ENCODE measurements around the gene FUOM. TPM values are rescaled to one million over a fixed set of nuclear protein-coding genes. Genes with fewer than 3 reads are reported as not detected.

Gene FUOM
- total RNA-seq, 1 experiment from 2014 or later: 31.3 TPM

- TF ChIP-seq, protein P1, sequence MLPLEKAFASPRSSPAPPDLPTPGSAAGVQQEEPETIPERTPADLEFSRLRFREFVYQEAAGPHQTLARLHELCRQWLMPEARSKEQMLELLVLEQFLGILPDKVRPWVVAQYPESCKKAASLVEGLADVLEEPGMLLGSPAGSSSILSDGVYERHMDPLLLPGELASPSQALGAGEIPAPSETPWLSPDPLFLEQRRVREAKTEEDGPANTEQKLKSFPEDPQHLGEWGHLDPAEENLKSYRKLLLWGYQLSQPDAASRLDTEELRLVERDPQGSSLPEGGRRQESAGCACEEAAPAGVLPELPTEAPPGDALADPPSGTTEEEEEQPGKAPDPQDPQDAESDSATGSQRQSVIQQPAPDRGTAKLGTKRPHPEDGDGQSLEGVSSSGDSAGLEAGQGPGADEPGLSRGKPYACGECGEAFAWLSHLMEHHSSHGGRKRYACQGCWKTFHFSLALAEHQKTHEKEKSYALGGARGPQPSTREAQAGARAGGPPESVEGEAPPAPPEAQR (CRISPR knock-in tag; IDR thresholded peaks at IDR 0.05): no peak
Observed at GRCh38 chr10:133399123-133399601, 41.3 kb upstream of the FUOM start (continued).

GRCh38 chr10:133397938-133398337 lies 40.1 kb upstream of the FUOM start:
- Mint-ChIP-seq H3K27ac (peak overlapping the region; percentile 38), H3K27me3 (ENCODE audit: low read depth) (no peaks in the 10 kb centered on the region), H3K4me3 (no peak overlapping the region), H3K36me3 (peaks cover 57% of the 10 kb centered on the region), H3K4me1 (peaks cover 11% of the 10 kb centered on the region), H3K9me3 (no peaks in the 10 kb centered on the region)
- no peak for DNase-seq (ENCODE audit: low spot score)
- ChIA-PET CTCF (no interaction called here), POLR2A (no interaction called here)
- no peak for TF ChIP-seq ZNF396 (CRISPR knock-in tag; IDR thresholded peaks at IDR 0.05; ENCODE audit: borderline replicate concordance)
- TF ChIP-seq, protein P2, sequence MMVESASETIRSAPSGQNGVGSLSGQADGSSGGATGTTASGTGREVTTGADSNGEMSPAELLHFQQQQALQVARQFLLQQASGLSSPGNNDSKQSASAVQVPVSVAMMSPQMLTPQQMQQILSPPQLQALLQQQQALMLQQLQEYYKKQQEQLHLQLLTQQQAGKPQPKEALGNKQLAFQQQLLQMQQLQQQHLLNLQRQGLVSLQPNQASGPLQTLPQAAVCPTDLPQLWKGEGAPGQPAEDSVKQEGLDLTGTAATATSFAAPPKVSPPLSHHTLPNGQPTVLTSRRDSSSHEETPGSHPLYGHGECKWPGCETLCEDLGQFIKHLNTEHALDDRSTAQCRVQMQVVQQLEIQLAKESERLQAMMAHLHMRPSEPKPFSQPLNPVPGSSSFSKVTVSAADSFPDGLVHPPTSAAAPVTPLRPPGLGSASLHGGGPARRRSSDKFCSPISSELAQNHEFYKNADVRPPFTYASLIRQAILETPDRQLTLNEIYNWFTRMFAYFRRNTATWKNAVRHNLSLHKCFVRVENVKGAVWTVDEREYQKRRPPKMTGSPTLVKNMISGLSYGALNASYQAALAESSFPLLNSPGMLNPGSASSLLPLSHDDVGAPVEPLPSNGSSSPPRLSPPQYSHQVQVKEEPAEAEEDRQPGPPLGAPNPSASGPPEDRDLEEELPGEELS (CRISPR knock-in tag; IDR thresholded peaks at IDR 0.05): no peak
- no peak for TF ChIP-seq ZBTB21 (CRISPR knock-in tag; IDR thresholded peaks at IDR 0.05; ENCODE audit: borderline replicate concordance)
- TF ChIP-seq, protein P3, sequence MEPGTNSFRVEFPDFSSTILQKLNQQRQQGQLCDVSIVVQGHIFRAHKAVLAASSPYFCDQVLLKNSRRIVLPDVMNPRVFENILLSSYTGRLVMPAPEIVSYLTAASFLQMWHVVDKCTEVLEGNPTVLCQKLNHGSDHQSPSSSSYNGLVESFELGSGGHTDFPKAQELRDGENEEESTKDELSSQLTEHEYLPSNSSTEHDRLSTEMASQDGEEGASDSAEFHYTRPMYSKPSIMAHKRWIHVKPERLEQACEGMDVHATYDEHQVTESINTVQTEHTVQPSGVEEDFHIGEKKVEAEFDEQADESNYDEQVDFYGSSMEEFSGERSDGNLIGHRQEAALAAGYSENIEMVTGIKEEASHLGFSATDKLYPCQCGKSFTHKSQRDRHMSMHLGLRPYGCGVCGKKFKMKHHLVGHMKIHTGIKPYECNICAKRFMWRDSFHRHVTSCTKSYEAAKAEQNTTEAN (CRISPR knock-in tag; IDR thresholded peaks at IDR 0.05): no peak
- no peak for ATAC-seq

DNA sequence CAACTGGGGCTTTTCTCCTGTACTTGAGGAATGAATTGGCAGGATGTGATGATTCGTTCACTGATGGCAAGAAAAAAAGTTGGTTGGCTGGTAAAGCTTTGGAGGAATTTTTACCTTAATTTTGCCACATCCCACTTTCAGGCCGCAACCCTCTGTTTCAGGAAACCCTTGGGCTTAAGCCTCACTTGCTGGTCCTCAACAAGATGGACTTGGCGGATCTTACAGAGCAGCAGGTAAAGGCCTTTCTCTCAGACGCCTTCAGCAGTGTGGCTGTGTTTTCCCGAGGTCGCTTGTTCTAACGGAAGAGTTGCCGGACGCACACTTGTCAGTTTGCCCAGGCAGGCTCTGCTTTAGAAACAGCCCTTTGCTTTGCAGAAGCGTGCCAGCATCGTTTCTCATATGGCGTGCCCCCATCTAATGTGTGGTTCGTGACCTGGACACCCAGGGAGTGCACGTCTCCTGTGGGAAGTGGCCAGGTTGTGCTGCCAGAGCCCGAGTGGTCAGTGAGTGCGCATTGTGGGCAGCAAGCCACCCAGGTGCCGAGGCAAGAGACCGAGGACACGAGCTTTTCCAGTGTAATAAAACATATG lies 38.3 kb upstream of the FUOM start:
- Mint-ChIP-seq H3K4me1 (peaks cover 11% of the 10 kb centered on the region), H3K27me3 (ENCODE audit: low read depth) (no peaks in the 10 kb centered on the region), H3K36me3 (peaks cover 44% of the 10 kb centered on the region), H3K9me3 (no peaks in the 10 kb centered on the region), H3K4me3 (peak overlapping the region; percentile 96; the same call in 1 of the 2 replicates), H3K27ac (peak overlapping the region; percentile 68; the same call in 1 of the 2 replicates)
- ChIA-PET CTCF (no interaction called here), POLR2A (interaction anchor here (0.6 kb wide), 1 partner anchor 48 kb away, joined by 5 read pairs; no protein-coding TSS in a partner anchor)
- DNase-seq (ENCODE audit: low spot score) (no peak), ATAC-seq (no peak)
- TF ChIP-seq ZMAT4 (CRISPR knock-in tag; IDR thresholded peaks at IDR 0.05): no peak
- TF ChIP-seq ZNF416 (CRISPR knock-in tag; IDR thresholded peaks at IDR 0.05): no peak
- TF ChIP-seq SMAD3 (CRISPR knock-in tag; IDR thresholded peaks at IDR 0.05; ENCODE audit: borderline replicate concordance): no peak
- no peak for TF ChIP-seq MYBL2 (CRISPR knock-in tag; IDR thresholded peaks at IDR 0.05)
- TF ChIP-seq ZNF281 (CRISPR knock-in tag; IDR thresholded peaks at IDR 0.05): no peak
- TF ChIP-seq TP53 (CRISPR knock-in tag; IDR thresholded peaks at IDR 0.05): no peak
- no peak for TF ChIP-seq ZNF396 (CRISPR knock-in tag; IDR thresholded peaks at IDR 0.05; ENCODE audit: borderline replicate concordance)
- TF ChIP-seq NR3C1 (CRISPR knock-in tag; conservative IDR thresholded peaks at IDR 0.05; ENCODE audit: low read depth): no peak

All from WTC11 (cell line).